HG03439 (cell line): ENCODE data around the gene EDN2.

ENCODE experiments used
- ATAC-seq: cut with Tn5 transposase; IDR thresholded peaks from one replicate; pipeline ENCODE4 v1.9.1; 2021; ENCODE audit warnings: mild to moderate bottlenecking, moderate library complexity; ENCODE audit not compliant: unreplicated experiment

EDN2 gene

DNA sequence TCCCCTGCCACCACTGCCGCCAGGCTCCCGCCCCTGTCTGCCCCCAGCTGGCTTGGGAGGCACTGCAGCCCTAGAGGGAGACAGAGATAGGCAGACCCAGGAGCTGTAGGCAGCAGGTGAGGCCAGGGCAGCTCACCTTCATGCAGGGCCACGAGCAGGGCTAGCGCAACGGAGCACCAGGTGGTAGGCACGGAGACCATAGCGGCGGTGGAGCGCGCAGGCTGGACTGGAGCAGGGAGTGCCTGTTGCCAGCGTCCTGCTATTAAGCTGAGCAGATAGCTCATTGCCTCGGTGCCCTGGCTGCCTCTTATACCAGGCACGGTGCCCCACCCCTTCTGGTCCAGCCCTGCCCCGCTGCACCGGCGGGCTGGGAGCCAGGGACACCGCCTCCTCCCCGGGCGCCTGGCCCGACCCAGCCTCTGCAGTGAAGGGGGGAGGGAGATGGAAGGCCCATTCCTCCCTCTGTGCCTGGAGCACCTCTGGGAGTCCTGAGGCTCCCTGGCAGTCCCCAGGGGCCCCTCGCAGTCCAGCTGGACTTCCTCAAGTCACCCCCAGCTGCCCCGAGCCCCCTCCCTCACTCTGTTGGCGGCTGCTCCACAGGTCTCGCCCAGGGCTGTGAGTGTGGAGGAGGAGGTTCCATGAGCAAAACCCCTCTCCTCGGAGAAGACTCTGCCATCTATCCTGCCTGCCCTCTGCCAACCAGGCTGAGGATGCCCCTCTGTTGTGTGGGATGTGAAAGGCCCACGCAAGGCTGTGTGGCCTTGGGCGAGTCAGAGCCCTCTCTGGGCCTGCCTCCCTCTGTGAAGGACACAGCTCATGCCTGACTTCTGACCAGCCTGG lies at the start of gene EDN2:
Gene EDN2, minus strand, starts transcription at position 282 of the 840 bp plus-strand sequence. Its CDS starts 82 bp downstream, at position 200.
- ATAC-seq: no peak

DNA sequence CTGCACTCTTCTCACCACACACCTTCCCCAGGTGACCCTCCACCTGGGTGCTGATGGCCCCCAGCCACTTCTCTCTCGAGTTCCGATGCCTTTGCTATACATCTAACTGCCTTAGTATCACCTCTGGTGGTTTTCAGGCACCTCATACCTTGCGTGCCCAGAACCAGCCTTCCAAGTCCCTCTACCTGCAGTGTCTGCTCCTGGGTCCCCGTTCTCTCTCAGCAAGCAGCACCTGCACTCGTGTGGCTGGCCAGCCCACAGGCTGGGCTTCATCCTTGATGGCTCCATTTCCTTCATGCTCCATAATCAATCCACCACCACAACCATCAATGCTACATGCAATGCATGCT lies 49.2 kb upstream of the EDN2 start:
- ATAC-seq: no peak

DNA sequence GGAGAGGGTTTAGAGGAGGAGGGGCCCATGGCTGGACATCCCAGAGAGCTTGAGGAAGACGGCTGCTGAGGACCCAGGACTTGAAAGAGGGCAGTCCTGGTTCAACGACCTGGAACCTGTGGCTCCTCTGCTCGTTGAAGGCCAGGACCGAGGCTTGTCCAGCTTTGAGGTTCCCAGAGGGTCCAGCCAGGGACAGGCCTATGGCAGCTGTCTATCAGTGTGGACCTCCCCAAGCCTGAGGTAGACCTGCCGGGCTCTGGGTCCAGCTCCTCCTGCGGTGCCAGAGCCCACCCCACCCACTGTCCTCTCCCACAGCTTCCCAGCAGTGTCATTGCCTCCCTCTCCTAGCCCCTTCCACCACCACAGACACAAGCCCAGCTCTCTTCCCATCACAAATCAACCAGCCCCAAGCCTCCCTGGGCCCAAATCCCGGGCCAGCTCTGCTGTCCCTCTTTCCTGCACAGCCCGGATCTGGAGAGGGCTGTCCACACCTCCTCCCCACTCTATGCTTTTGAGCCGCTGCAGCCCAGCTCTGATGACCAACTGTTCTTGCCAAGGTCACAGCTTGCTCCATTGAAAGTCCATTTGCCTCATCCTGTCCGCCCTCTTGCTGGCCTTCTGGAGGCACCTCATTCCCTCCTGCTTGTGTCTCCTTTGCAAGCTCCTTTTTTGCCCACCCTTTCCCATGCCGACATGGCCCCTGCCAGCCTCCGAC lies 48.7 kb upstream of the EDN2 start:
- no peak for ATAC-seq

DNA sequence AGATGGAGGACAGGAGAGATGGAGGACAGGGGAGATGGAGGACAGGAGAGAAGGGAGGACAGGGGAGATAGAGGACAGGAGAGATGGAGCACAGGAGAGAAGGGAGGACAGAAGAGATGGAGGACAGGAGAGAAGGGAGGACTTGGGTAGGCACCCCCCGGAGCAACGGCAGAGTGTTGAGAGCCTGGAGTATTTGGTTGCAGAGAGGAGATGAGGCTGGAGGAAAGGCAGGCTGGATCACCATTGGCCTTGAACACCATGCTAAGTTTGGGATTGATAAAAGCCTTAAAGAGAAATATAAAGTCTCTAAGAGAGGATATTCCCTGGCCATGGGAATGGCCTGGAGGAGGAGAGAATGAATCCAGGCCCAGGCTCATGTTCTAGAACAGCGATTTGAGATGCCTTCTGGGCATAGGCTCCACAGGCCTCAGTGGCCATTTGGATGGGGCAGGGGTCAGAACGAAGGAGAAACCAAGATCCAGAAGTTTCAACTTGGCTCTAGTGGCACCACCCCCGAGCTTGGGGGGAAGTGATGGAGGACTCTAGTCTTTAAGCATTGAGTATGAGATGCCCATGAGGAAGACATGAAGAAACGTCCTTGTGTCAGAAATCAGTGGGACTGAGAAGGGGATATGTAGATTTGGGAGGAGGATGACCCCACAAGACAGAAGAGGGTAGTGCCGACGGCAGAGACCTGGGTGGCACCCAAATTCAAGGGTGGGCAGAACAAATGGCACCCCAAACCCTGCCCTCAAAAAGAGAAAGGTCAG lies 47.9 kb upstream of the EDN2 start:
- ATAC-seq: no peak

DNA sequence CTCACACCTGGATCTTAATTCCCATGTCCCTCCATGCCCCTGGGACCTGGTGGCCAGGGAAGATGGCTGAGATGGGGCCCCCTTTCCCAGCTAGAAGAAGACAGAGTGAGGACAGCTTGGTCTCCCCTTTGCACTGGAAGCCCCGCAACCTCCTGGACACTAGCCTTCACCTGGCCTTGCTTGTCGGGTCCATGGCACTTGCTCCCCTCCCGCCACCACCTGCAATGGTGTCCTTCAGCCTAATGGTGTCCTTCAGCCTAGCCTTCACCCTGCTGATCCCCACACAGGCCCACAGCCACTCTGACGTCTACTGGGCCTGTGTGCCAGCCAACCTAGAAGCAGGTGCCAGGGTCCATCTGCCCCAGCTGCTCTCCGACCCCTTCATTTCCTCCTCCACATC lies 45.9 kb upstream of the EDN2 start:
- no peak for ATAC-seq

DNA sequence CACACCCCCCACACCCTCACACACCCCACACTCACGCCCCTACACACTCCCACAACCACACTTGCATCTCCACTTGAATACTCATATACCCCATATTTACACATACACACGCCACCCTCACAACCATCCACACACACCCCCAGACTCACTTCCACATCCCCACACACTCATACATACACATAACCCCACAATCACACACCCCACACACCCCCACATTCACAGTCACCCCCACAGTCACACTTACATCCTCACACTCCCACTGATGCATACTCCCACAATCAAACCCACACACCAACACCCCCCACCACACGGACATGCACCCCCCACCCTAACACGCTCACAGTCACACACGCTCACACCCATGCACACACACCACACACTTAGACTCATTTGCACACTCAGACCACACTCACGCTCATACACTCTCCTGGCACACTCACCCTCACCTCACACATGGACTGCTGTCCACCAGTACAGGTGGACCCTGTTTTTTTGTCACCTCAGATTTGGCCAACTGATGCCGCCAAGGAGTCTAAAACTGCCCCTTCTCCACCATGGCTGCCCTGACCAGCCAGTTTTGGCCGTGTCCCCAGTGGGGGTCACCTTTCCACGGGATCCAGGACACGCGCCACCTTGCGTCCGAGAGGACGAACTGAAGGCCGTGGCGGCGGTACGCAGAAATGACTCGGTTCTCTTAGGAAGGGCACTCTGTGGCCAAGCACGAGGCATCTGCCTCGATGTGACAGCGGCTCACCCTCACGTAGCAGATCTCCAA lies 45.3 kb upstream of the EDN2 start:
- no peak for ATAC-seq

DNA sequence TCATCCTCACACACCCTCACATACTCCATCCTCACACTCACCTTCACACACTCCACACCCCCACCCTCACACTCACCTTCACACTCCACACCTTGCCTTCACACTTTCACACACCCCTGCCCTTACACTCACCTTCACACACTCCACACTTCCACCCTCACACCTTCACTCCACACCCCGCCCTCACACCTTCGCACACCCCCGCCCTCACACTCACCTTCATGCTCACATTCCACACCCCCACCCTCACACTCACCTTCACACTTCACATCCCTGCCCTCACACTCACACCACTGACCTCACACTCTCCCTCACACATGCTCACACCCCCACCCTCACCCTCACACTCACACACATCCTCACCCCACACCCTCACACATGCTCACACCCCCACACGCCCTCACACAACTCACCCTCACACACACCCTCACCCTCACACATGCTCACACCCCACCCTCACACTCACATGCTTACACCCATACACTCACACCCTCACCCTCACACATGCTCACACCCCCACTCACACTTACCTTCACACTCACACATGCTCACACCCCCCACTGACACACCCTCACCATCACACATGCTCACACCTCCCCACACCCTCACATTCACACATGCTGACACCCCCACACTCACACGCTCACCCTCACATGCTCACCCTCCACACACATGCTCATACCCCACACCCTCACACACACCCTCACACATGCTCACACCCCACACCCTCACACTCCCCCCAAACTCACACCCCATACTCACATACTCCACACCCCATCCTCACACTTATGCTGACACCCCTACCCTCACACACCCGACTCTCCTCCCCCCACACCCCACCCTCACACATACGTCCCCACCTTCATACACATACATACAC lies 44.5 kb upstream of the EDN2 start:
- no peak for ATAC-seq

DNA sequence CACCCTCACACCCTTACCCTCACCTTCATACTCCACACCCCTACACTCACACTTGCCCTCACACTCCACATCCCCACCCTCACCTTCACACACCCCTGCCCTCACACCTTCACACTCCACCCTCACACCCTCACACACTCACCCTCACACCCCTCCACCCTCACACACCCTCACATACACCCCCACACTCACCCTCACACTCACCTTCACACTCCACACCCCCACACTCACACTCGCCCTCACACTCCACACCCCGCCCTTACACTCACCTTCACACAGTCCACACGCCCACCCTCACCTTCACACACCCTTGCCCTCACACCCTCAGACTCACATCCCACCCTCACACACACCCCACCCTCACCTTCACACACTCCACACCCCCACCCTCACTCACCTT lies 43.6 kb upstream of the EDN2 start:
- no peak for ATAC-seq

DNA sequence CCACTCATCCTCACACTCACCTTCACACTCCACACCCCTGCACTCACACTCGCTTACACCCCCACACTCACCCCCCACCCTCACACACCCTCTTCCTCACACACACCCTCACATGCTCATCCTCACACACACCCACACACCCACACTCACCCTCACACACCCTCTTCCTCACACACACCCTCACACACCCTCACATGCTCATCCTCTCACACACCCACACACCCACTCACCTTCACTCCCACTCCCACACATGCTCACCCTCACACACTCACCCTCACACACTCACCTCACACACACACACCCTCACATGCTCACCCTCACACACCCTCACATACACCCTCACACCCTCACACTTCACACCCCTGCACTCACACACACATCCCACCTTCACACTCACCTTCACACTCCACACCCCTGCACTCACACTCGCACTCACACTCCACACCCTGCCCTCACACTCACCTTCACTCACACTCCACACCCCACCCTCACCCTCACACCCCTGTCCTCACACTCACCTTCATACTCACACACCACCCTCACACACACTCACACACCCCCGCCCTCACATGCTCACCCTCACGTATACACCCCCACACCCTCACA lies 42.6 kb upstream of the EDN2 start:
- ATAC-seq: no peak

DNA sequence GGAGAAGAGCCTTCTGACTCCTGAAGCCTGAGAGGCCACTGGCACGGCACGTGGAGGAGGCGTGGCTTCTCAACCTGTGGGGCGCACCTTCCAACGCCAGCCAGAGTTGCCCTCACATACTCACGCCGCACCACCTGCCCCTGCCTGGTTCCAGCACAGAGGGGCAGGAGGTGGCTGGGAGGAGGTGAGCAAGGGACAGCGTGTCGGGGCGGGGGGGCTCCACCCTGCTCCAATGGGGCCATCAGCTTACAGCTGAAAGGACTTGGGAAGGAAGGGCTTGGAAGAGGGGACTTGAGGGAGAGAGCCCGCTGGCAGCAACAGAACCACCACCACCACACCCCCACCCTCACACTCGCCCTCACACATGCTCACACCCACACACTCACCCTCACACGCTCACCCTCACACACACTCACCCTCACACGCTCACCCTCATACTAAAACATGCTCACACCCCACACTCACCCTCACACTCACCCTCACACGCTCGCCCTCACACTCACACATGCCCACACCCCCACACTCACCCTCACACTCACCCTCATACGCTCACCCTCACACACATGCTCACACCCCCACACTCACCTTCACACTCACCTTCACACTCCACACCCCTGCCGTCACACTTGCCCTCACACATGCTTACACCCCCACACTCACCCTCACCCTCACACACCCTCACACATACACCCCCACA lies 41.6 kb upstream of the EDN2 start:
- no peak for ATAC-seq

DNA sequence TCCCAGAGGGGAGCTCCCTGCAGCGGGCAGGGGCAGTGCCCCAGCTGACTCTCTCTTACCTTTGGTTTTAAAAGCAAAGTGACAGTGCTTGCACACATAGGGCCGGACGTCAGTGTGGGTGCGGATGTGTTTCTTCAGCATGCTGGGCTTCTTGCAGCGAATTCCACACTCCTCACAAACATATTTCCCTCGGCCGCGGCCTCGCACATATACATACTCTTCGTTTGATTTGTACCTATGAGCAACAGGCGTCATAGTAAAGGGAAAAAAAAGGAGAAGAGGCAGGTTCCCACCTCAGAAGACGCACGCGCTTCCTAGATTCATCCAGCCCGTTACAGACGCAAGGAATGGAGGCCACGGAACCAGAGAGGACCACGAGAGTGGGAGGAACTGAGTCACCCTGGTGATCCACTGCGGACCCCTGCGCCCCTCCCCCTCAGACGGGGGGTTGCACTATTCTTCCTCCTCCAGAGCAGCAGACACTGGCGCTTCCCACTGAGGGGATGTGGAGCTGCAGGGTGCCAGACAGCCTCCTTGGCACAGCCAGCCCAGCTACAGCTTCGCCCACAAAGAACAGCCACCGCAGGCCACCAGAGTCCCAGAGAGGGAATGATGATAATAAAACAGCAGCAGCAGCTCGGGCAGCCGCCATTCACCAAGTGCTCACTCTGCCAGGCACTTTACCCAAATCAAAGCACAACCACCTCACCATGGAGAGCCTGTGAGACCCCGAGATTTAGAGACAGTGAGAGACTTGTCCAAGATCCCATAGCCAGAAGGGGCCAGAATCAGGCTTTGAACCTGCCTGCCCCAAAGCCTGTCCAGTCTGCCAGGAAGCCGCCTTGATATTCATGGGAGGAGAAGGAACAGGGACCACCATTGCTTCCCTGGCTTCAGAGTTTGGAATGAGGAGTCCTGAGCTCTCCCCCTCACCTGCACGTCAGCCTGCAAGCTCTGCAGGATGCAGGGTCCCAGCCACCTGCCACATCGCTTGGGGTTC lies 40.5 kb upstream of the EDN2 start:
- no peak for ATAC-seq

DNA sequence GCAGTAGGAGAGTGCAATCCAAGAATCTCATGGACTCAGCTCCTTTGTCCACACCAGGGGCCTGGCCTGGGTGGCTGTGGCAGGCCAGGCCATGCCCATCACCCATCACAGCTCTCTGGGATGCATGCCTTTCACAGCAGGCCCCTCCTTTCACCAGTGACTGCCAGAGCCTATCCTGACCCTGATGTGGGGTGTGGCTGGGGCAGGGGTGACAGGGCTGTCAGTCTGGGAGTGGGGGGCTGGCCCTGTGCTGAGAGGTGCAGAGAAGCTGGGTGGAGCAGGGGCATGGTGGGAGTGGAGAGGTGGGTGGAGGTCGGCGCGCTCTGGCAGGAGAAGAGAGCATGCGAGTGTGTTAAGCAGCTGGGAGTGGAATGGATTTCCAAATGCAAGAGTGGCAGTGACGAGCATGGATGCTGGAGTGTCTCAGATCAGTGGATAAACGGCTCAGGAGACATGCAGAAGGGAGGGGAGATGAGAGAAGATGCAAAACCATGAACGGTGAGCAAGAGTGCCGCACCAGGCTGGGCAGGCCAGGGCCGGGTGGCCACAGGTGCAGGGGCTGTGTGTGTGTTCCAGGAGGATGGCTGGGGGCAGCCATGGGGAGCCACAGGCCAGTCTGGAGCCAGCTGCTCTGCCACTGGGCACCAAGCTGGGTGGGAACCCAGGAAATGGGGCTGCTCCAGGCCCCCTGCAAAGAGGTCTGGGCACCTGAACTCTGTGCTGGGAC lies 39.6 kb upstream of the EDN2 start:
- no peak for ATAC-seq

DNA sequence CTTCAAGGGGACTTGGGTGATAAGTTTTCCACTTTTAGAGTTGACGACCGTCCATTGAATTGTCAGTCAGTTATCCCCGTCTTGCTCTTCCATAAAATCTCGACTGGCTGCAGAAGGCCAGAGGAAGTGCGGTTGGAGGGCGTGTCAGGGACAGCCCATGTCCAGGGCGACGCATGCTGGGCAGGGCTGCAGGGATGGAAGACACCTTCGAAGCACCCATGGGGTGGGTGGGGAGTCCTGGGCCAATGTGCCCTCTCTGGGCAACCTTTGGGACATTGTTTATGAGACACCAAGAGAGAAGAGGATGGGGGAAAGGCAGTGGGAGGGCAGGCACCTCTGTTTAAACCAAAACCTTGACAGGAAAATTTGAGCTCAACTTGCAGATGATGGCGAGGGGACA lies 38.6 kb upstream of the EDN2 start:
- ATAC-seq: no peak

DNA sequence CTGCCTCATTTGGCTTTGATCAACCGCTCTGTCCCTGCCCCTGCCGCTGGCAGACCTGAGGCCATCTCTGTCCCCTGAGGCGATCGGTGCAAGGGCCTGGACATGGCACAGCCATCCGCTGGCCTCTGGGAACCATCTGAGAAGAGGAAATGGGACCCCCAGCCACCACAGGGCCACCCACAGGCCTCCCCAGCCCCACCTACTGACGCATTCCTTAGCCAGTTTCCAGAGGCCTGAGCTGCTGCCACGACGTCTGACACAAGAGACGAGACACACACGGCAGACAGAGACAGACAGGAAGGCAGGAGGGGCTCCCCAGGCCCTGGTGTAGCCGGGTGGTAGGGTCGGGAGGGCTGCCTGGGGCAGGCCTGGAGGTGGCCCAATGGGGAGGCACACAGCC lies 37.3 kb upstream of the EDN2 start:
- ATAC-seq: no peak

DNA sequence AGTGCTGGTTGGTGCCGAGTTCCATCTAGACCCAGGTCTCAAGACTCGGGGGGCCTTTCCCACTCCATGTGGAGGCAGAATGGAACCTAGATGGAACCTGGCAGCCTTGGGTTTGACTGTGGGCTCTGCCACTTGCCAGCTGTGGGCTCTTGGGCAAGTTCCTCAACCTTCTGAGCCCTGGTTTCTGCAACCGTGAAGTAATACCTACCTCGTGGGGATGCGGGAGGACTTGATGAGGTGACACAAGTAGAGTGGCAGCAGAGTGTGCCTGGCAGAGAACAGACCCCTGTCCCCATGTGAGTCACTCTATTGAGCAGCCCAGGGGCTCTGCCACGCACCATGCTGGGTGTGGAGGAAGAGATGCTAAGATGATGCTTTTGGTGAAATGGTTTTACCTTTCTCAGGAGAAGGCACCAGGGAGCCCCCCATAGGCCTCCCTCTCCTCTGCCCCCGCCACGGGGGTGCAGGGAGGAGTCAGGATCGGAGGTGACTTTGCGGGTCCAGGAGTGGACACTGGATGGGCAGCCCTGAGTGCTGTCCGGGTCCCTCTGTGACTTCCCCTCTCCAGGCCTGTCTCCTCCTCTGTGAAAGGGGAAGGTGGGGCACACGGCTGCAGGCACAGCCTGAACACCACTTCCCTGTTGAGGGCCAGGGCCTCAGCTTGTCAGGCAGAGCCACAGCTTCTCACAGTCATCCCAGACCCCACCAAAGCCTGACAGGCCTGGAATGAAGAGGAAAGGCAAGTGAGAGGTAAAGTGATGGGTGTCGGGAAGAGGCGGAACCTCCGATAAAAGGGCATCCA lies 36.7 kb upstream of the EDN2 start:
- ATAC-seq: no peak

DNA sequence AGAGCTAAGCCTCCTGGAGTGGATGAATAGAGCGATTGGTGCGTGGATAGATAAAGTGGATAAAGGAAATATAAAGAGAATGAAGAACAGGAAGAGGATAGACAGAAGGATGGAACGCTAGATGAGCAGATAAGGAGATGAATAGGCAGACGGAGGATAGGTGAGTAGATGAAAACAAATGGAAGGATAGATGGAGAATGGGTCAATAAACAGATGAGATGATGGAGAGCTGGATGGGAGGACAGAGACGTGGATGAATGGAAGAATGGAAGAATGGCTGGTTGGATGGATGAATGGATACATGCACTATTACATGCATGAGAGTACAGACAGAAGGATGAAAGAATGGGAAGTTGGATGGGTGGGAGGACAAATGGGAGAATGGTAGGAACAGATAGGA lies 35.2 kb upstream of the EDN2 start:
- ATAC-seq: no peak
